HG02852 (cell line): ENCODE data around the gene STK39.

ENCODE experiments used
- ATAC-seq: cut with Tn5 transposase; IDR thresholded peaks from one replicate; pipeline ENCODE4 v1.9.1; 2021; ENCODE audit warnings: mild to moderate bottlenecking, moderate library complexity; ENCODE audit not compliant: unreplicated experiment

STK39 gene

GRCh38 chr2:167941604-167942003 is 305.8 kb downstream of the STK39 start:
- no peak for ATAC-seq

GRCh38 chr2:167940734-167941507 is 306.5 kb downstream of the STK39 start:
- no peak for ATAC-seq

GRCh38 chr2:167940346-167940725 is 307.1 kb downstream of the STK39 start:
- ATAC-seq = no peak

GRCh38 chr2:167939514-167940345 is 307.7 kb downstream of the STK39 start:
- ATAC-seq = no peak

- ATAC-seq = no peak
Measured at GRCh38 chr2:167937403-167937802, 310.0 kb downstream of the STK39 start.

- ATAC-seq = no peak
Measured at GRCh38 chr2:167935803-167936110, 311.6 kb downstream of the STK39 start.

GRCh38 chr2:167933097-167933814 is 314.1 kb downstream of the STK39 start:
- no peak for ATAC-seq

- no peak for ATAC-seq
Measured at GRCh38 chr2:167932123-167932693, 315.2 kb downstream of the STK39 start.

GRCh38 chr2:167929484-167929883 is 317.9 kb downstream of the STK39 start:
- ATAC-seq = no peak

- no peak for ATAC-seq
Measured at GRCh38 chr2:167928434-167928833, 319.0 kb downstream of the STK39 start.

GRCh38 chr2:167925758-167926157 is 321.6 kb downstream of the STK39 start:
- no peak for ATAC-seq

- ATAC-seq = no peak
Measured at GRCh38 chr2:167924556-167924955, 322.8 kb downstream of the STK39 start.

- no peak for ATAC-seq
Measured at GRCh38 chr2:167916756-167917155, 330.6 kb downstream of the STK39 start.

- no peak for ATAC-seq
Measured at GRCh38 chr2:167914969-167915368, 332.4 kb downstream of the STK39 start.

GRCh38 chr2:167908786-167909185 is 338.6 kb downstream of the STK39 start:
- ATAC-seq = no peak

GRCh38 chr2:167905668-167906067 is 341.7 kb downstream of the STK39 start:
- ATAC-seq = no peak
